Naive B cell (primary cell): Measurements from ENCODE around the gene CCNL2. TPM values are rescaled to one million over a fixed set of nuclear protein-coding genes. Genes with fewer than 3 reads are reported as not detected.
A peak's percentile ranks its signal among the peaks of the same experiment; 100 is the strongest.
"Not testable (repeated sequence)": the region's sequence is repeated elsewhere in the genome, so short reads cannot be mapped to it uniquely, and the experiment has no call there.

Source experiments
- ATAC-seq, 2 donors: fragments of 150-1000 bp; cut with Tn5 transposase; 2 replicates each; pipeline ENCODE4 v1.10.0; 2021; ENCODE audit warnings: low read depth in 2 of 2, mild to moderate bottlenecking in 2 of 2, moderate library complexity in 2 of 2
- DNase-seq: peaks from one replicate; pipeline ENCODE4 v3.0.0; 2022
- H3K27ac Mint-ChIP-seq, 6 donors: one replicate each; pipeline ENCODE4 v1.8.0; 2020 to 2022; ENCODE audit warnings: mild to moderate bottlenecking in 6 of 6, mixed read lengths in 6 of 6, moderate library complexity in 5 of 6, inconsistent platforms in 2 of 6
- H3K27me3 Mint-ChIP-seq, 3 donors: one replicate each; pipeline ENCODE4 v1.8.0; 2021 to 2022; ENCODE audit warnings: mixed read lengths in 3 of 3, mild to moderate bottlenecking in 1 of 3
- H3K36me3 Mint-ChIP-seq, 2 donors: one replicate each; pipeline ENCODE4 v1.8.0; 2020 to 2022; ENCODE audit warnings: mixed read lengths in 2 of 2, inconsistent platforms in 1 of 2, mild to moderate bottlenecking in 1 of 2
- H3K4me1 Mint-ChIP-seq, 3 donors: one replicate each; pipeline ENCODE4 v1.8.0; 2020 to 2022; ENCODE audit warnings: mixed read lengths in 3 of 3, inconsistent platforms in 1 of 3, mild to moderate bottlenecking in 1 of 3, moderate library complexity in 1 of 3
- H3K4me3 Mint-ChIP-seq, 8 donors: one replicate each; pipeline ENCODE4 v1.8.0; 2020 to 2022; ENCODE audit warnings: mild to moderate bottlenecking in 8 of 8, mixed read lengths in 8 of 8, moderate library complexity in 8 of 8, inconsistent platforms in 2 of 8
- H3K9me3 Mint-ChIP-seq, 7 donors: one replicate each; pipeline ENCODE4 v1.8.0; 2020 to 2022; ENCODE audit warnings: mixed read lengths in 7 of 7, mild to moderate bottlenecking in 5 of 7, inconsistent platforms in 2 of 7, moderate library complexity in 1 of 7
- polyA plus RNA-seq, 6 donors: library from polyadenylated mRNA; unstranded; fragments of 300-500 nt; fragmentation: Illumina TruSeq; gene quantifications; one replicate each; pipeline ENCODE4 v1.2.3, GENCODE V29; 2021; ENCODE audit warnings: low read depth in 6 of 6

CCNL2 gene
- 10 to 100 TPM; 16.8 to 50.2 (median 24.6) TPM for polyA plus RNA-seq

DNA sequence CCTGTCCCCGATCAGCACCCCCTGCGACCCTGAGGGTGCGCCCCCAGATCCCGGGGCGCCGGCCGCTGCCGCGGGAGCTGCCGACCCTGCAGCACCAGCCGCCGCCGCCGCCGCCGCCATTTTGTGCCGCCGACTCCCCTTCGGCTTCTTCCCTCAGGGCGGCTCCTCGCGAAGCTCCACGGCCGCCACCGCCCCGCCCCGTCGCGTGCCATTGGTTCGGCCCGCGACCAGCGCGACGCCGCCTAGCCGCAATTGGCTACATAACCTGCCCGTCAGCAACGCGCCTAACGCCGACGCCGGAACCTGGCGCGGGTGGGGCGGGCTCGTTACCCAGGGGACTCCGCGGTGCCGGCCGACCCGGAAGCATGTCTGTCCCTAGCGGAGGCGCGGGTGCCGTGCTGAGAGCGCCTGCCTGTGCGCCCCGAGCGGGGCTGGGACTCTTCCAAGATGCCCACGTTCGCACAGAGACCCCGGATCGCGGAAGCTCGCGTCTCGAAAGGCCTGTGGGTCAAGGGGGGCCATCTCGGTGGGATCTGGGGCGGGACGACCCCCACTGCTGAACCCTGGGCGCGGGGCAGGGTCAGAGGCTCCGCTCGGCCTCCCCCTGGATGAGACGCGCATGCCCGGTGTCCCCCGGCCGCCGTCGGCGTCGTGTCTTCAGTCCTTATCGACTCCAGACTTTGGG is at the start of gene CCNL2:
Gene CCNL2 (minus strand): TSS at position 149 of the 685 bp plus-strand sequence. CDS start 29 bp downstream, at position 120.
- Mint-ChIP-seq H3K4me1 (peaks cover 32 to 56% (median 34%) of the 10 kb centered on the region in 3 donors), H3K36me3 (peaks cover 8% of the 10 kb centered on the region in 2 donors), H3K27ac (peak within 1 kb of the TSS; percentile 82 to 97 (median 91)), H3K27me3 (no peaks in the 10 kb centered on the region), H3K9me3 (no peaks in the 10 kb centered on the region), H3K4me3 (peak within 1 kb of the TSS; percentile 89 to 97 (median 93))
- peak; percentile 94 for ATAC-seq
- DNase-seq = peak; percentile 99

DNA sequence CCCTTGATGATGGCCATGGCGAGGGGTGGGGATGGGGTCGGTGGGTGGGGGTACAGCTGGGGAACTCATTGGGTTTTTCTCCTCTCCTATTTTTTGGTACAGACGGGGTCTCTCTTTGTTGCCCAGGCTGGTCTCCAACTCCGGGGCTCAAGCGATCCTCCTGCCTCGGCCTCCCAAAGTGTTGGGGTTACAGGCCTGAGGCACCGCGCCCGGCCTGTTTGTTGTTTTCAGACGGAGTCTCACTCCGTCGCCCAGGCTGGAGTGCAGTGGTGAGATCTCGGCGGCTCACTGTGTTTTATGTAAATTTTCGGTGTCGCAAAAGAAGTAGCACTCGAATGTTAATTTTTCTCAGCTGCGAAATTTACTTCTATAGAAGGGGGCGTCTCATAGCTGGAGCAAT is 47.5 kb upstream of the CCNL2 start:
- peaks cover 5 to 16% (median 9%) of the 10 kb centered on the region in 3 donors for H3K27me3 Mint-ChIP-seq
- DNase-seq, H3K9me3 Mint-ChIP-seq, H3K4me3 Mint-ChIP-seq, H3K4me1 Mint-ChIP-seq, H3K27ac Mint-ChIP-seq, H3K36me3 Mint-ChIP-seq, ATAC-seq: not testable (repeated sequence)

DNA sequence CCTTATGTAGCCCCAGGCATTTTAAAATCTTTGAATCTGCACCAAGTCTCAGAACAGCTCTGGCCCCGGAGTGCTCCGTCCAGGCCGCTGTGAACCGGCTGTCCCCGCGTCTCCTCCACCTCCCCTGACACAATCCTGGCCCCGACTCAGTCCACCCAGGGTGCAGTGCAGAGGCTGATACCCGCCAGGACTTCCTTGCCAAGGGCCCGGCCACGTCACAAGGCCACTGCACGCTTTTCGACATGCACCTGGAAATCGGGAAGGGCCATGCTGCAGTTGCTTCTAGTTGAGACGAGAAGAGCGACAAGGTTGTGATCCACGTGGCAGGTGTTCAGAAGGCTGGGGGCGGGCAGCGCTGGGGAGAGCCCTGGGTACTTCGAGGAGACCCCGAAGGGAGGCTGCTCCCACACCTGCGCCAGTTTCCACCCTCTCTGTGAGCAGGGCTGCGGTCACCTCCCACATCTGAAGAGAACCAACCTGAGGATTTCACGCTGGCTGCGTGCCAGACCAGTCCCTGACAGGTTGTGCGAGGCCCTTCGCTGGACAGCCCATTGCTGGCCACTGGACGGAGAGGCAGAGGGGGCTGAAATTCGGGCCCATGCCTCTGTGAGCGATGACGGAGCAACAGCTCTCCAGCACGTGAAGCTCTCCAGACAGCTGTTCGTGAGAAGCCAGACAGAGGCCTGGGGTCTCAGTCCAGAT is 43.1 kb upstream of the CCNL2 start:
- ATAC-seq (no peak), DNase-seq (no peak)
- peaks cover 0 to 21% (median 0%) of the 10 kb centered on the region in 3 donors for H3K27me3 Mint-ChIP-seq
- H3K9me3 Mint-ChIP-seq = no peaks in the 10 kb centered on the region
- no peaks in the 10 kb centered on the region for H3K36me3 Mint-ChIP-seq
- H3K4me1 Mint-ChIP-seq = peaks cover 0 to 6% (median 6%) of the 10 kb centered on the region in 3 donors
- H3K4me3 Mint-ChIP-seq = no peak overlapping the region
- peak overlapping the region in 1 of 6 donors; percentile 36 for H3K27ac Mint-ChIP-seq

DNA sequence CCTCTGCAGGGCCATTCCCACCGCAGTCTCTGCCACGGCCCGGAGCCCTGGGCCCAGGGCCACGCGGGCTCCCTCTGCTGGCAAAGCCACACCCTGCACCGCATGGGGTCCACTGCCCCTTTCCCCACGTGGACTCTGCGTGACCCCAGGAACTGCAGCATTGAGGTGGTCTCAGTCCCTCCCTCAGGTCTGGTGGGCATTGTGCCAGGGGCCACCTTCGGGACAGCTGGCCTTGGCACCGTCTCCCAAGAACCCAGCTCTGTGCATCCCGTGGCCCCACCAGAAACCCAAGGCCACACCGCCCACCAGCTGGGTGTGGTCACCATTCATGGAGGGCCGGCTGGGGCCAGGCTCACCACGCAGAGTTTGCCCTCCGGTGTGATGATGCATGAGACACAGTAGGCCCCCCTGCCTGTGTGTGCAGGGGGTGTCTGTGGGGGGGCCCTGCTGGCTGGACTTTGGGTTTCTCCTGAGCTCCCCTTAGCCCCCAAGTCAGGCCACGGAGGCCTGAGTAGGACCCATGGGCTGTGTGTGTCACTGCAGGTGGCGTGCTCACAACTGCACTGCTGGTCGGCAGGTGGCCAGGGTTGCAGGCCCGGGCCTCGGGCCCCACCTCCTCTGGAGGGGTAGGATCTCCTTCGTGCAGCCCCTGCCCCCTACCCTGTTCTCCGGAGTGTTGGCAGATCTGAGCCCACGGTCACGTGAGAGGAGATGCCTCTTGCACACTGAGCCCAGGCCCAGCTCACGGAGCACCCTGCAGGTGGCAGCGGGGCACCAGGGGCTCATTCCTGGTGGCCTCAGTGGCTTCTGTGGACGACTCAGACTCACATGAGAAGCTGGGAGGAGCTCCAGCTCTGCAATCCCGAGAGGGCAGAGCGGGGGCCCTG is 42.1 kb upstream of the CCNL2 start:
- no peaks in the 10 kb centered on the region for H3K9me3 Mint-ChIP-seq
- DNase-seq (peak; percentile 46), ATAC-seq (peak; percentile 86 to 95)
- H3K4me3 Mint-ChIP-seq = no peak overlapping the region
- peaks cover 3 to 9% (median 8%) of the 10 kb centered on the region in 3 donors for H3K4me1 Mint-ChIP-seq
- no peak overlapping the region for H3K27ac Mint-ChIP-seq
- peaks cover 0 to 26% (median 0%) of the 10 kb centered on the region in 3 donors for H3K27me3 Mint-ChIP-seq
- no peaks in the 10 kb centered on the region for H3K36me3 Mint-ChIP-seq

DNA sequence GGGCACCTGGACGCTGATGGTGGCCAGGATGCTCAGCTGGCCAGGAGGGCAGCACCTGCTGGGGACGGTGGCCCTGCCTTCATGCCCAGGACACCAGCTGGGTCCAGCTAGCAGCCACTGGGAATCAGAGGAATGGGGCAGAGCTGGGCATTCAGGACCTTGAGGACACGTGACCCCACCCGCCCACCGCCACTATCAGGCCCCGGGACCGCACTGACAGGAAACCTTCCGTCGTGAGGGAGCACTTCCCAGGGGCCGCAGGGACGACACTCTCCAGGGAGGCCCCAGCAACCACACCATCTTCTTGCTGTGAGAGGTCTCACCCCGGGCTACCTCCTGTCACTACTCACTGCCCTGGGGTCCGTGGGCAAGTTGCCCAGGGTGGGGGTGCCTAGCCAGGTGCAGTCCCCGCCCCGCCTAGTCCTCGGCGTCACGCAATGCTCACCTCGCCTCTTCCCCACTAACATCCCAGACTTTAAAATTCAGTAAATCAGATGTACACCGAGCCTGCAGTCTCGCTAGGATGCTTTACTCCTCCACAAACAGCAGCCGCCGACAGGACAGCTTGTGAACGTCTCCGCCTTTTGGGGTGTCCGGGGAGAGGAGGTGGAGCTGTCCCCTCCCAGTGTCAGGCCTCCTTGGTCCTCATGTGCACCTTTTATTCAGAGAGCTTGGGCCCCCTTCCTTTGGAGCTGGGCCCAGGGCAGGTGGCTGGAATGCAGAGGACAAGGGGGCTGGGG is 41.3 kb upstream of the CCNL2 start:
- no peaks in the 10 kb centered on the region for H3K9me3 Mint-ChIP-seq
- peaks cover 4 to 10% (median 10%) of the 10 kb centered on the region in 3 donors for H3K4me1 Mint-ChIP-seq
- H3K36me3 Mint-ChIP-seq = no peaks in the 10 kb centered on the region
- H3K27me3 Mint-ChIP-seq = peaks cover 0 to 28% (median 0%) of the 10 kb centered on the region in 3 donors
- no peak overlapping the region for H3K4me3 Mint-ChIP-seq
- no peak for ATAC-seq
- DNase-seq = no peak
- no peak overlapping the region for H3K27ac Mint-ChIP-seq

DNA sequence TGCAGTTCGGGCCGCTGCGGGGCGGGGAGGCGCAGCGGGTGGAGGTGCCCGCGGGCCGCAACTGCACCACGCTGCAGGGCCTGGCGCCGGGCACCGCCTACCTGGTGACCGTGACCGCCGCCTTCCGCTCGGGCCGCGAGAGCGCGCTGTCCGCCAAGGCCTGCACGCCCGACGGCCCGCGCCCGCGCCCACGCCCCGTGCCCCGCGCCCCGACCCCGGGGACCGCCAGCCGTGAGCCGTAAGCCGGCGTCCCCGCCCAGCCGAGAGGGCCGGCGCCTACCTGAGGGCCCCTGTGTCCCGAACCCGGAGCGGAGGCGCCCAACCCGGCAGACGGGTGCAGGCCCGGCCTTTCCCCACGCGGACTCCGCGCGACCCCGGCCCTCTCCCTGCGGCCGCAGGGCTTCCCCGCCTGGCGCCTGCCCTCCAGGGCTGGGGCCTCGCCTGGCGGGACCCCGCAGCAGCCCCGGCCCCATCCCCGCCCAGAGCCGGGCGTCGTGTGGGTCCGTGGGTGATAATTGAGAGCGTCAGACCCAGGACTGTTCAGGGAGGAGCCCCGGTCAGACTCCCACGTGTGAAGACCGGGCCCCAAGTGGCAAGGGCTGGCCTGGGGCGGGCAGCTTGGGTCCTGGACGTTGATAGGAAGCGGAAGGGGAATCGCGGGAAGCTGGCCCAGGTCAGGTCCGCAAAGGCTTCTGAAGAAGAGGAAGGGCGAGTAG is 40.6 kb upstream of the CCNL2 start:
- no peak for DNase-seq
- ATAC-seq = no peak
- no peaks in the 10 kb centered on the region for H3K36me3 Mint-ChIP-seq
- peak overlapping the region in 1 of 8 donors; percentile 60 for H3K4me3 Mint-ChIP-seq
- H3K4me1 Mint-ChIP-seq = peaks cover 8 to 16% (median 14%) of the 10 kb centered on the region in 3 donors
- no peaks in the 10 kb centered on the region for H3K9me3 Mint-ChIP-seq
- no peak overlapping the region for H3K27ac Mint-ChIP-seq
- peaks cover 3 to 34% (median 5%) of the 10 kb centered on the region in 3 donors for H3K27me3 Mint-ChIP-seq

DNA sequence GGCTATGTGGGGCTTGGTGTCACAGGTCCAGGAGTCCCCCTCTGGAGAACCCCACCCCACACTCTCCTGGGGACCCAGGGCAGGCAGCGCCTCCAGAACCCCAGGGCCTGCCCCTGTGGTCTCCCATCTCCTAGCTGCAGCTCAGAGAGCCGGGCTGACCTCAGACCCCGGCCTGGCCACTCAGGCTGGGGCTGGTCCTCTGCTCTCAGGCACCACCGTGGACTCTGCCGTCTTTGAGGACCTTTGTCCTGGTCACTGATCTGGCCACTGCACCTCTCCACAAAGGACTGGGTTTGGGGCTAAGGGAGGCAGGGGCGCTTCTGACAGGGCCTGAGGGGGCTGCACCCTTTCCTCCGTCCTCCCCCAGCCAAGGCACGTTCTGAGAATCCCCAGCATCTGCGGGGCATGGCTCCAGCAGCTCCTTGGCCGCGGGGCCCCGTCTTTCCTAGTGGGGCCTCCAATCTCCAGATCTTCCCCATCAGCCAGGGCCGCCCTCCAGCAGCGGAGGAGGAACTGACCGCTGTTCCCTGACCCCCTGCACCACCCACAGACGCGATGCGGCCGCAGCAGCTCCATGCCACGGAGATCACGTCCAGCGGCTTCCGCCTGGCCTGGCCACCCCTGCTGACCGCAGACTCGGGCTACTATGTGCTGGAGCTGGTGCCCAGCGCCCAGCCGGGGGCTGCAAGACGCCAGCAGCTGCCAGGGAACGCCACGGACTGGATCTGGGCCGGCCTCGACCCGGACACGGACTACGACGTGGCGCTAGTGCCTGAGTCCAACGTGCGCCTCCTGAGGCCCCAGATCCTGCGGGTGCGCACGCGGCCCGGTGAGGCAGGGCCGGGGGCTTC is 39.6 kb upstream of the CCNL2 start:
- Mint-ChIP-seq H3K27ac (no peak overlapping the region), H3K36me3 (no peaks in the 10 kb centered on the region), H3K27me3 (peaks cover 3 to 37% (median 5%) of the 10 kb centered on the region in 3 donors), H3K9me3 (no peaks in the 10 kb centered on the region), H3K4me3 (no peak overlapping the region), H3K4me1 (peaks cover 8 to 23% (median 14%) of the 10 kb centered on the region in 3 donors)
- no peak for DNase-seq
- no peak for ATAC-seq

DNA sequence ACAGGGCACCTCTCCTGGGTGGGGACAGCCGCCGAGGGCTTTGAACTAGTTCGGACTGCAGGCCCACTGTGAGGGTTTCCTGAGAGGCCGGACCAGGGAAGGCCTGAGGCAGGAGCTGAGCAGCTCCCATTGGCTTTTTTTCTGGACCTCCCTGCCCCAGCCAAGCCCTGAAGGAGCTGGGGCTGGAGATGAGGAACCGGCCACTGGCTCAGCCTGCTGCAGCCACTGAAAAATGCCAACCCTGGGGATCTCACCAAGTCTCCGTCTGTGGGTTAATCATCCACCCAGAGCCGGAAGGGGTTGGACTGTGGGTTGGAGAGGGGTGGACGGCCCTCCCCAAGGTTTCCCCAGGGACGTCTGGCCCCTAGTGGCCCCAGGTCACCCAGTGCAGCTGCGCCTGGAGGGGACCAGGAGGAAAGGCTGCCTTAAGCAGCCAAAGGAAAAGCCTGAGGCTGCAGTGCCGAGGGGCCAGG is 38.8 kb upstream of the CCNL2 start:
- H3K4me3 Mint-ChIP-seq = no peak overlapping the region
- ATAC-seq = no peak
- H3K27me3 Mint-ChIP-seq = peaks cover 3 to 43% (median 5%) of the 10 kb centered on the region in 3 donors
- no peaks in the 10 kb centered on the region for H3K9me3 Mint-ChIP-seq
- H3K27ac Mint-ChIP-seq = no peak overlapping the region
- H3K36me3 Mint-ChIP-seq = no peaks in the 10 kb centered on the region
- H3K4me1 Mint-ChIP-seq = peaks cover 8 to 23% (median 14%) of the 10 kb centered on the region in 3 donors
- DNase-seq = no peak

DNA sequence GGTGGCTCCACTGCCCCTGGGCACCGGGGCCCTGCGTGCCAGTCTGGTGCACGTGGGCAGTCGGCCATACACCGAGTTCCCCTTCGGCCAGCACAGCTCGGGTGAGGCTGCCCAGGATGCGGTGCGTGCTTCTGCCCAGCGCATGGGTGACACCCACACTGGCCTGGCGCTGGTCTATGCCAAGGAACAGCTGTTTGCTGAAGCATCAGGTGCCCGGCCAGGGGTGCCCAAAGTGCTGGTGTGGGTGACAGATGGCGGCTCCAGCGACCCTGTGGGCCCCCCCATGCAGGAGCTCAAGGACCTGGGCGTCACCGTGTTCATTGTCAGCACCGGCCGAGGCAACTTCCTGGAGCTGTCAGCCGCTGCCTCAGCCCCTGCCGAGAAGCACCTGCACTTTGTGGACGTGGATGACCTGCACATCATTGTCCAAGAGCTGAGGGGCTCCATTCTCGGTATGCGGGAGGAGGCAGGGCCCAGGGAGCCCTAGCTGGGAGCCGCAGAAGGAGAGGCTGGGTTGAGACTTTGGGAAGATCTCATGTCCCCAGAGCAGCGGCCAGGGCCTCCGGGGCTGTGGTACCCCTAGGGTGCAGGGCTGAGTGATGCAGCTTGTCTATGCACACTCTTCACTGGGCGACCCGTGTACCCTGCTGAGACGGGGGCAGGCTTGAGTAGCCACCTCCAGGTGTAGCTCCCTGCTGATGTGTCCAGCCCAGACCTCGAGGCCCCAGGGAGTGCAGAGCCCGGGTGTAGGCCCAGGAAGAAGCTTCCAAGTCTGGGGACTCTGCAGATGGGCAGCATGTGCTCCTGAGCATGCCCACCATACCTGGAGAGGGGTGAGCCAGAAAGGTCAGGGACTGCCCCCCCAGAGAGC is 38.1 kb upstream of the CCNL2 start:
- no peak for ATAC-seq
- Mint-ChIP-seq H3K4me3 (peak overlapping the region in 1 of 8 donors; percentile 23), H3K4me1 (peaks cover 8 to 23% (median 14%) of the 10 kb centered on the region in 3 donors), H3K27ac (no peak overlapping the region), H3K36me3 (no peaks in the 10 kb centered on the region), H3K27me3 (peaks cover 3 to 49% (median 10%) of the 10 kb centered on the region in 3 donors), H3K9me3 (no peaks in the 10 kb centered on the region)
- DNase-seq = no peak

DNA sequence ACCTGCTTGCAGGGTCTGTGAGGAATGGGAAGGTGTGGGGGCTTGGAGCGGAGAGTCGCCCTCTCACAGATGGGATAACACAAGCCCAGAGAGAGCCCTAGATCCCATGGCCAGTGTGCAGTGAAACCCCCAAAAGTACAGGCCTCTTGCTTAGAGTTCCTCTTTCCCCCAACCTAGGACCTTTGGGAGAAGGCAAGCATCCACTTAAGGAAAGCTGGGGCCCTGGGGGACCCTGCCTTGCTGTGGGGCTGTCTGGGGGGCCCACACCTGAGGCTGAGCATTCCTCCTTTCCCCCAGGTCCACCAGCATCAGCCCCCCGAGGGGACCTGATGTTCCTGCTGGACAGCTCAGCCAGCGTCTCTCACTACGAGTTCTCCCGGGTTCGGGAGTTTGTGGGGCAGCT is 37.5 kb upstream of the CCNL2 start:
- ATAC-seq = no peak
- peaks cover 8 to 23% (median 12%) of the 10 kb centered on the region in 3 donors for H3K4me1 Mint-ChIP-seq
- no peaks in the 10 kb centered on the region for H3K36me3 Mint-ChIP-seq
- H3K4me3 Mint-ChIP-seq = peak overlapping the region in 6 of 8 donors; percentile 19 to 79 (median 66)
- peaks cover 3 to 56% (median 14%) of the 10 kb centered on the region in 3 donors for H3K27me3 Mint-ChIP-seq
- no peaks in the 10 kb centered on the region for H3K9me3 Mint-ChIP-seq
- no peak for DNase-seq
- no peak overlapping the region for H3K27ac Mint-ChIP-seq
